ENCODE measurements around the gene SAPCD1.

DNA sequence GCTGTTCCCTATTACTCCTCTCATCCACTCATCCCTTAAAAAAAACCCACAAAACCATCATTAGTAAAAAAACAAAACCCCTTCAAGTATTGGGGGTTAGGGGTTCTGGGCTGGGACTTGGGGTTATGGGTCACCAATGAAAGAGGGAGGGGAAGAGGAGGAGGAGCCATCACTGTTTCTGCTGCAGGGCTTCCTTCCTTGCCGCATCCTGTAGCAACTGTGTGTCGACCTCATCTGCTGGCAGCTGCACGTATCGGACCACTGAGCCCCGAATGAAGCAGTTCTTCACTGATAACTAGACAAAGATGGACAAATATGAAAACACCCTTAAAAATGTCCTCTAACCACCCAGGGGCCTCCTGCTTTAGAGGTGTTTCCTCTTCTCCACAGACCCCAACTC lies 35.1 kb downstream of the SAPCD1 start:
- TF ChIP-seq BHLHE40 (IDR thresholded peaks at IDR 0.05; ENCODE audit: borderline replicate concordance) (no peak), TARDBP (IDR thresholded peaks at IDR 0.05) (no peak), NFRKB (IDR thresholded peaks at IDR 0.05) (no peak), FOXK2 (IDR thresholded peaks at IDR 0.05) (no peak), SUZ12 (IDR thresholded peaks at IDR 0.05) (no peak), SP1 (IDR thresholded peaks at IDR 0.05) (no peak), LEF1 (IDR thresholded peaks at IDR 0.05; ENCODE audit: borderline replicate concordance) (no peak), ZNF384 (IDR thresholded peaks at IDR 0.05) (no peak), L3MBTL2 (conservative IDR thresholded peaks at IDR 0.05) (no peak), ARNT (IDR thresholded peaks at IDR 0.05) (no peak), ELF4 (IDR thresholded peaks at IDR 0.05) (no peak), HDGF (IDR thresholded peaks at IDR 0.05; ENCODE audit: borderline replicate concordance) (no peak)
- TF ChIP-seq, protein P1, sequence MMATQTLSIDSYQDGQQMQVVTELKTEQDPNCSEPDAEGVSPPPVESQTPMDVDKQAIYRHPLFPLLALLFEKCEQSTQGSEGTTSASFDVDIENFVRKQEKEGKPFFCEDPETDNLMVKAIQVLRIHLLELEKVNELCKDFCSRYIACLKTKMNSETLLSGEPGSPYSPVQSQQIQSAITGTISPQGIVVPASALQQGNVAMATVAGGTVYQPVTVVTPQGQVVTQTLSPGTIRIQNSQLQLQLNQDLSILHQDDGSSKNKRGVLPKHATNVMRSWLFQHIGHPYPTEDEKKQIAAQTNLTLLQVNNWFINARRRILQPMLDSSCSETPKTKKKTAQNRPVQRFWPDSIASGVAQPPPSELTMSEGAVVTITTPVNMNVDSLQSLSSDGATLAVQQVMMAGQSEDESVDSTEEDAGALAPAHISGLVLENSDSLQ (IDR thresholded peaks at IDR 0.05) = no peak
